GM23338 (cell line): Measurements from ENCODE around the gene TRIB2. TPM values are rescaled to one million over a fixed set of nuclear protein-coding genes. Genes with fewer than 3 reads are reported as not detected.

Experiments
- ATAC-seq: fragments of 200-7000 bp; cut with Tn5 transposase; 3 replicates; pipeline ENCODE4 v1.9.1; 2020
- DNase-seq: peaks from one replicate; pipeline ENCODE4 v3.0.0-alpha.2; 2015; ENCODE audit warnings: low spot score
- H2AFZ ChIP-seq: fragments of 200-600 bp; sonication (generic); 2 replicates; pipeline ENCODE4 v1.8.0; 2016; ENCODE audit warnings: antibody characterized with exemption, mild to moderate bottlenecking, moderate library complexity
- H3F3A ChIP-seq: fragments of 200-600 bp; sonication (generic); replicated peaks from 2 replicates; pipeline ENCODE4 v1.8.0; 2017; ENCODE audit warnings: antibody characterized with exemption, mixed run types, low read depth
- H3K27ac ChIP-seq: fragments of 200-600 bp; sonication (generic); 2 replicates; pipeline ENCODE4 v1.6.1; 2016; ENCODE audit warnings: low read depth
- H3K27me3 ChIP-seq: fragments of 200-600 bp; sonication (generic); 2 replicates; pipeline ENCODE4 v1.8.0; 2016; ENCODE audit warnings: mild to moderate bottlenecking, mixed run types, moderate library complexity; ENCODE audit not compliant: insufficient read depth
- H3K36me3 ChIP-seq: fragments of 200-600 bp; sonication (generic); 2 replicates; pipeline ENCODE4 v1.8.0; 2016; ENCODE audit warnings: mild to moderate bottlenecking; ENCODE audit not compliant: insufficient read depth
- H3K4me1 ChIP-seq: fragments of 200-600 bp; sonication (generic); 2 replicates; pipeline ENCODE4 v1.8.0; 2016; ENCODE audit warnings: mild to moderate bottlenecking, moderate library complexity; ENCODE audit not compliant: insufficient read depth
- H3K4me2 ChIP-seq: fragments of 200-600 bp; sonication (generic); 2 replicates; pipeline ENCODE4 v1.7.1; 2017; ENCODE audit warnings: mixed run types
- H3K4me3 ChIP-seq: fragments of 200-600 bp; sonication (generic); 2 replicates; pipeline ENCODE4 v1.6.1; 2016; ENCODE audit warnings: mixed run types
- H3K79me2 ChIP-seq: fragments of 200-600 bp; sonication (generic); replicated peaks from 2 replicates; pipeline ENCODE4 v1.8.0; 2017; ENCODE audit warnings: mild to moderate bottlenecking; ENCODE audit not compliant: insufficient read depth
- H3K9me2 ChIP-seq: fragments of 200-600 bp; sonication (generic); 2 replicates; pipeline ENCODE4 v1.8.0; 2017; ENCODE audit not compliant: insufficient read depth
- H4K20me1 ChIP-seq: fragments of 200-600 bp; sonication (generic); replicated peaks from 2 replicates; pipeline ENCODE4 v1.8.0; 2017; ENCODE audit warnings: mild to moderate bottlenecking; ENCODE audit not compliant: insufficient read depth
- H3K27ac Mint-ChIP-seq: 2 replicates; pipeline ENCODE4 v1.8.0; 2020; ENCODE audit warnings: inconsistent platforms, mild to moderate bottlenecking, moderate library complexity, mixed read lengths
- H3K27me3 Mint-ChIP-seq: 3 replicates; pipeline ENCODE4 v1.8.0; 2022; ENCODE audit warnings: low read depth, mild to moderate bottlenecking, moderate library complexity, mixed read lengths, inconsistent platforms; ENCODE audit not compliant: insufficient read depth, poor library complexity
- H3K36me3 Mint-ChIP-seq: 3 replicates; pipeline ENCODE4 v1.8.0; 2021; ENCODE audit warnings: low read depth, mild to moderate bottlenecking, inconsistent platforms, moderate library complexity, mixed read lengths
- H3K4me1 Mint-ChIP-seq: 3 replicates; pipeline ENCODE4 v1.8.0; 2020; ENCODE audit warnings: mild to moderate bottlenecking, inconsistent platforms, mixed read lengths
- H3K4me3 Mint-ChIP-seq: 3 replicates; pipeline ENCODE4 v1.8.0; 2021; ENCODE audit warnings: moderate library complexity, mild to moderate bottlenecking, inconsistent platforms, mixed read lengths
- H3K9me3 Mint-ChIP-seq: 3 replicates; pipeline ENCODE4 v1.8.0; 2020; ENCODE audit warnings: moderate library complexity, mild to moderate bottlenecking, inconsistent platforms, mixed read lengths
- CREB1 ChIP-seq: fragments of 250-450 bp; sonication (Bioruptor Pico); IDR thresholded peaks from 2 replicates; pipeline ENCODE4 v1.5.0; 2020; ENCODE audit warnings: low read depth, mild to moderate bottlenecking, moderate library complexity
- ETS1 ChIP-seq: IDR thresholded peaks from 2 replicates; pipeline ENCODE4 v1.6.1; 2016; ENCODE audit warnings: antibody characterized with exemption
- EZH2 ChIP-seq: fragments of 200-600 bp; sonication (generic); IDR thresholded peaks from one replicate; pipeline ENCODE4 v1.8.0; 2017; ENCODE audit warnings: antibody characterized with exemption, mild to moderate bottlenecking, low read depth; ENCODE audit not compliant: unreplicated experiment
- JUNB ChIP-seq: IDR thresholded peaks from one replicate; pipeline ENCODE4 v1.6.1; 2016; ENCODE audit warnings: antibody characterized with exemption; ENCODE audit not compliant: unreplicated experiment
- POLR2AphosphoS5 ChIP-seq: IDR thresholded peaks from 2 replicates; pipeline ENCODE4 v1.6.1; 2016; ENCODE audit warnings: antibody characterized with exemption, low read depth
- STAT1 ChIP-seq: IDR thresholded peaks from one replicate; pipeline ENCODE4 v1.6.1; 2016; ENCODE audit warnings: antibody characterized with exemption; ENCODE audit not compliant: unreplicated experiment
- ZNF331 ChIP-seq: fragments of 250-450 bp; sonication (Bioruptor Pico); IDR thresholded peaks from 2 replicates; pipeline ENCODE4 v1.5.0; 2020; ENCODE audit warnings: low read depth, mild to moderate bottlenecking, moderate library complexity
- ZNF462 ChIP-seq: fragments of 250-450 bp; sonication (Bioruptor Pico); IDR thresholded peaks from 2 replicates; pipeline ENCODE4 v1.5.0; 2020; ENCODE audit warnings: mild to moderate bottlenecking, moderate library complexity
- polyA plus RNA-seq: library from polyadenylated mRNA; unstranded; fragments of >200 nt; fragmentation: Nextera tagmentation; extraction: Ambion mirVana; gene quantifications from 2 replicates; pipeline ENCODE4 v1.2.1, GENCODE V29; 2016
- total RNA-seq: library from RNA; depleted of rRNA; stranded (reverse); fragments of >200 nt; shearing (Covaris generic); gene quantifications from 2 replicates; pipeline ENCODE4 v1.2.3, GENCODE V29; 2014
- TF ChIP-seq, protein P1 (sequence below), 2 experiments: fragments of 200-600 bp in 1 of 2; sonication (generic) in 1 of 2; conservative IDR thresholded peaks; 2 replicates each; pipeline versions ENCODE4 v1.5.1 to v1.6.1; 2016 to 2017; ENCODE audit warnings: antibody characterized with exemption in 2 of 2, low read depth in 2 of 2, mild to moderate bottlenecking in 2 of 2, moderate library complexity in 1 of 2

The TRIB2 gene
- total and polyA plus RNA-seq, 2 experiments from 2014 or later, result 40.3 to 109 TPM

- no peak for TF ChIP-seq ZNF462 (CRISPR knock-in tag)
- TF ChIP-seq JUNB, result no peak
- no peak for TF ChIP-seq EZH2
- TF ChIP-seq CREB1 (CRISPR knock-in tag), result no peak
- TF ChIP-seq ZNF331, result no peak
- TF ChIP-seq, protein P1, sequence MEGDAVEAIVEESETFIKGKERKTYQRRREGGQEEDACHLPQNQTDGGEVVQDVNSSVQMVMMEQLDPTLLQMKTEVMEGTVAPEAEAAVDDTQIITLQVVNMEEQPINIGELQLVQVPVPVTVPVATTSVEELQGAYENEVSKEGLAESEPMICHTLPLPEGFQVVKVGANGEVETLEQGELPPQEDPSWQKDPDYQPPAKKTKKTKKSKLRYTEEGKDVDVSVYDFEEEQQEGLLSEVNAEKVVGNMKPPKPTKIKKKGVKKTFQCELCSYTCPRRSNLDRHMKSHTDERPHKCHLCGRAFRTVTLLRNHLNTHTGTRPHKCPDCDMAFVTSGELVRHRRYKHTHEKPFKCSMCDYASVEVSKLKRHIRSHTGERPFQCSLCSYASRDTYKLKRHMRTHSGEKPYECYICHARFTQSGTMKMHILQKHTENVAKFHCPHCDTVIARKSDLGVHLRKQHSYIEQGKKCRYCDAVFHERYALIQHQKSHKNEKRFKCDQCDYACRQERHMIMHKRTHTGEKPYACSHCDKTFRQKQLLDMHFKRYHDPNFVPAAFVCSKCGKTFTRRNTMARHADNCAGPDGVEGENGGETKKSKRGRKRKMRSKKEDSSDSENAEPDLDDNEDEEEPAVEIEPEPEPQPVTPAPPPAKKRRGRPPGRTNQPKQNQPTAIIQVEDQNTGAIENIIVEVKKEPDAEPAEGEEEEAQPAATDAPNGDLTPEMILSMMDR (conservative IDR thresholded peaks at IDR 0.05; ENCODE audit: low read depth in 2 of 2), result no peak
These were observed 3.5 kb downstream of the TRIB2 start (continued) for GRCh38 chr2:12720278-12720620.

DNA sequence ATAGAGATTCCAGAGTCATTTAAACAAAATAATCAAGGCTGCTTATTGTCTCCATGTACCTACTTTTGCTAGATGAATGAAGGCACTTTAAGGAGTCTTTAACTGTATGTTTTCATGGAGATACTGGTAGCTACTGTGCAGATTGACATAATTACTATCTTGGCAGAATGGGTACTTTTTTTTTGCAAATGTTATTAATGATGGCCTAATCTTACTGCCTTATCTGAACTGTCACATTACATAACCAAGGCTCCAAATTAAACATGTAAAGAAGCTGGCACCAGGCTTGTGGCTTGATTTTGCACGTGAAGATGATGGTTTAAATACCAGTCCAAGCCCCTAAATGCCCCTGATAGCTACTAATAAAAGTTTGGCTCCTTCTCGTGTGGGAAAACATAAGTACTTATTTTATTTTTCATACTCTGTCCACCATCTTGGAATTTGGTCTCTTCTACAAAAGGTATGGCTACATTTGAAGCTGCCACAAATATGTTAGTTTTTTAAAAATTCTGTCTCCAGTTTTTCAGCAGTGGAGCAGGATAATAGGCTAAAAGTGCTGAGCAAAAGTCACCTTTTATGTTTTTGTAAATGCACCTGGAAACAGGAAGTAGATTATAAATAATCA is 4.1 kb downstream of the TRIB2 start:
- Histone ChIP-seq H3K4me1 (peaks cover 34% of the 10 kb centered on the region), H3F3A (no peaks in the 10 kb centered on the region), H3K79me2 (peaks cover 79% of the 10 kb centered on the region), H3K4me3 (peak overlapping the region; percentile 98), H3K4me2 (peak overlapping the region; percentile 92), H3K36me3 (peaks cover 25% of the 10 kb centered on the region), H3K27me3 (peaks cover 24% of the 10 kb centered on the region), H3K9me2 (no peaks in the 10 kb centered on the region), H3K27ac (no peak overlapping the region), H4K20me1 (peaks cover 33% of the 10 kb centered on the region), H2AFZ (no peak overlapping the region)
- Mint-ChIP-seq H3K9me3 (peaks cover 3% of the 10 kb centered on the region; the same call in 2 of the 3 replicates), H3K4me3 (peak overlapping the region; percentile 98), H3K27ac (no peak overlapping the region), H3K36me3 (peaks cover 44% of the 10 kb centered on the region), H3K27me3 (peaks cover 13% of the 10 kb centered on the region), H3K4me1 (peaks cover 44% of the 10 kb centered on the region)
- DNase-seq (no peak), ATAC-seq (no peak)
- TF ChIP-seq JUNB (no peak), ETS1 (no peak), POLR2AphosphoS5 (no peak), ZNF331 (no peak), STAT1 (no peak)
